Type B pancreatic cell (in vitro differentiated cells): ENCODE data around the gene OMA1. TPM values are rescaled to one million over a fixed set of nuclear protein-coding genes. Genes with fewer than 3 reads are reported as not detected.

ENCODE experiments used
- DNase-seq: peaks from one replicate; pipeline ENCODE4 v3.0.0; 2021; ENCODE audit warnings: mixed read lengths; ENCODE audit not compliant: unreplicated experiment; ENCODE audit errors: extremely low spot score
- H3K27ac Mint-ChIP-seq: 2 replicates; pipeline ENCODE4 v1.8.0; 2021; ENCODE audit warnings: mild to moderate bottlenecking, mixed read lengths
- H3K27me3 Mint-ChIP-seq: 2 replicates; pipeline ENCODE4 v1.8.0; 2021; ENCODE audit warnings: mixed read lengths
- H3K36me3 Mint-ChIP-seq: 2 replicates; pipeline ENCODE4 v1.8.0; 2021; ENCODE audit warnings: mixed read lengths
- H3K4me1 Mint-ChIP-seq: one replicate; pipeline ENCODE4 v1.8.0; 2021; ENCODE audit warnings: mixed read lengths; ENCODE audit not compliant: unreplicated experiment
- H3K4me3 Mint-ChIP-seq: 2 replicates; pipeline ENCODE4 v1.8.0; 2021; ENCODE audit warnings: mild to moderate bottlenecking, mixed read lengths
- H3K9me3 Mint-ChIP-seq: 2 replicates; pipeline ENCODE4 v1.8.0; 2021; ENCODE audit warnings: mixed read lengths
- total RNA-seq: library from RNA; stranded (reverse); gene quantifications from 2 replicates; pipeline ENCODE4 v1.2.1, GENCODE V29; 2021; ENCODE audit warnings: low replicate concordance
- TF ChIP-seq, protein P1 (sequence below): fragments of 200-600 bp; sonication (generic); conservative IDR thresholded peaks from 2 replicates; pipeline ENCODE4 v1.5.0; 2021; ENCODE audit warnings: antibody characterized with exemption, mild to moderate bottlenecking

Gene OMA1
- total RNA-seq, 1 donor from 2014 or later: 22.4 TPM

DNA sequence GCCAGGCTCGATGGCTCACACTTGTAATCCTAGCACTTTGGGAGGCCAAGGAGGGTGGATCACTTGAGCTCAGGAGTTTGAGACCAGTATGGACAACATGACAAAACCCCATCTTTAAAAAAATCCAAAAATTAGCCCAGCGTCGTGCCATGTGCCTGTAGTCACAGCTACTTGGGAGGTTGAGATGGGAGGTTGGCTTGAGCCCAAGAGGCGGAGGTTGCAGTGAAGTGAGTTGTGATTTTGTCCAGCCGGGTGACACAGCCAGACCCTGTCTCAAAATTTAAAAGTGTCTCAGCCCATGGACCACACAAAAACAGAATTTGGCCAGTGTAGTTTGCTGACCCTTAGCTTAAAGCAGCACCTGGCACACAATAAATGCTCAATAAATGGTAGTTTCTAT, 41.9 kb upstream of the OMA1 start:
- no peaks in the 10 kb centered on the region for H3K36me3 Mint-ChIP-seq
- no peak overlapping the region for H3K4me3 Mint-ChIP-seq
- DNase-seq: no peak
- TF ChIP-seq, protein P1, sequence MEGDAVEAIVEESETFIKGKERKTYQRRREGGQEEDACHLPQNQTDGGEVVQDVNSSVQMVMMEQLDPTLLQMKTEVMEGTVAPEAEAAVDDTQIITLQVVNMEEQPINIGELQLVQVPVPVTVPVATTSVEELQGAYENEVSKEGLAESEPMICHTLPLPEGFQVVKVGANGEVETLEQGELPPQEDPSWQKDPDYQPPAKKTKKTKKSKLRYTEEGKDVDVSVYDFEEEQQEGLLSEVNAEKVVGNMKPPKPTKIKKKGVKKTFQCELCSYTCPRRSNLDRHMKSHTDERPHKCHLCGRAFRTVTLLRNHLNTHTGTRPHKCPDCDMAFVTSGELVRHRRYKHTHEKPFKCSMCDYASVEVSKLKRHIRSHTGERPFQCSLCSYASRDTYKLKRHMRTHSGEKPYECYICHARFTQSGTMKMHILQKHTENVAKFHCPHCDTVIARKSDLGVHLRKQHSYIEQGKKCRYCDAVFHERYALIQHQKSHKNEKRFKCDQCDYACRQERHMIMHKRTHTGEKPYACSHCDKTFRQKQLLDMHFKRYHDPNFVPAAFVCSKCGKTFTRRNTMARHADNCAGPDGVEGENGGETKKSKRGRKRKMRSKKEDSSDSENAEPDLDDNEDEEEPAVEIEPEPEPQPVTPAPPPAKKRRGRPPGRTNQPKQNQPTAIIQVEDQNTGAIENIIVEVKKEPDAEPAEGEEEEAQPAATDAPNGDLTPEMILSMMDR: no peak
- H3K9me3 Mint-ChIP-seq: peaks cover 3% of the 10 kb centered on the region
- H3K27ac Mint-ChIP-seq: no peak overlapping the region
- H3K27me3 Mint-ChIP-seq: peaks cover 3% of the 10 kb centered on the region
- peaks cover 14% of the 10 kb centered on the region for H3K4me1 Mint-ChIP-seq

DNA sequence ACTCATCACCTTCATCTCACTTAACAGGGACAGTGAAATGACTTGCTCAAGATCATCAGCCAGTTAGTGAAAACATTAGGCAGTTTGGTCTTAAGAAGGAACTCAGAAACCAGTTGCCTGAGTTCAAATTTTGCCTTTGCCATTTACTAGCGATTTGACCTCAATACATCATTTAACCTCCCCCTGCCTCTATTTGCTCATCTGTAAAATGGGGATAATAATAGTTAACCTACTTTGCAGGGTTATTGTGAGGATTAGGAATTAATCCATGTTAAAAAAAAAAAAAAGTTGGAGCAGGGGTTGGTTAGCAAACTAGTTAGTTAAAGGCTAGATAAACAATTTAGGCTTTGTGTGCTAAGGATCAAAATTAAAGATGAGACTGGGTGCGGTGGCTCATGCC, 41.1 kb upstream of the OMA1 start:
- TF ChIP-seq, protein P1: no peak
- no peak for DNase-seq
- no peaks in the 10 kb centered on the region for H3K36me3 Mint-ChIP-seq
- no peak overlapping the region for H3K27ac Mint-ChIP-seq
- H3K4me3 Mint-ChIP-seq: no peak overlapping the region
- H3K4me1 Mint-ChIP-seq: peaks cover 12% of the 10 kb centered on the region
- H3K27me3 Mint-ChIP-seq: peaks cover 3% of the 10 kb centered on the region
- no peaks in the 10 kb centered on the region for H3K9me3 Mint-ChIP-seq

DNA sequence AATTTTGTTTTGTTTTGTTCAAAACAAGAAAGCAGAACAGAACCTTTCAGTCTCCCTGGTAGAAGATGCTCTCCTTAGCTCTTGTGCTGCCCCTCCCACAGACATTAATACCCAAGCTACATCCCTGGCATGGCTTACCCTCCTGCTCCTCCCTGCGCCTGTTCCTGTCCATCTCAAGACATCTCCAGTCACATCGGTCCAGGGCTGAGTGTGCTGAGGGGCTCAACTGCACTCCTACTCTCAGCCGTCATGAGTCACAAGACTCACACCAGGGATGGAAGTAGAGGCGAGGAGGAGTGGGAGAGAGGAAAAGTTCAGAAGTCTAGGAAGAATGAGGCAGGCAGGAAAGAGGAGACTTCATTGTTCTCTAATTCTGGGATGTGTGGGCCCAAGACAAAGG, 39.7 kb upstream of the OMA1 start:
- Mint-ChIP-seq H3K36me3 (no peaks in the 10 kb centered on the region), H3K27me3 (peaks cover 3% of the 10 kb centered on the region), H3K4me1 (peaks cover 7% of the 10 kb centered on the region), H3K27ac (no peak overlapping the region), H3K9me3 (no peaks in the 10 kb centered on the region), H3K4me3 (no peak overlapping the region)
- no peak for DNase-seq
- TF ChIP-seq, protein P1: no peak

DNA sequence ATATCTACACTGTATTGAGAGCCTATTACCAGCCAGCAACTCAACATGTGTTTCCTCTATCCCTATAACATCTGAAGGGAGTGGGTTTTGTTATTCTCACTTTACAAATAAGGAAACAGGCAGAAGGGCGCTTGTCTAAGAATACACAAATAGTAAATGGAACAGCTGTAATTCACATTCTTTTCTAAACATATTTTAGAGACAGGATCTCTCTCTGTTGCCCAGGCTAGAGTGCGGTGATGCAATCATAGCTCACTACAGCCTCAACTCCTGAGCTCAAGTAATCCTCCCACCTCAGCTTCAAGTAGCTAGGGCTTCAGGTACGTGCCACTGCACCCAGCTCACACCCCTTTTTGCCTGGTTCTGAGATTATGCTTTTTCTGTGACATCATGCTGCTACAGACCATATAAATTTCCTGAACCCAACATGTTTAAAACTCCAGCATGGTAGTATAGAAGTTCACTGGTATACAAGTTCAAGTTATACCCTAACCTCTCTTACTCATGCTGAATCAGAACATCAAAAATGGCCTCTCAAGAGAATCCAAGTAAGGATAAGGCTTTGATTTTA, 39.1 kb upstream of the OMA1 start:
- no peak overlapping the region for H3K4me3 Mint-ChIP-seq
- no peaks in the 10 kb centered on the region for H3K36me3 Mint-ChIP-seq
- no peak for DNase-seq
- H3K4me1 Mint-ChIP-seq: peaks cover 7% of the 10 kb centered on the region
- TF ChIP-seq, protein P1: no peak
- H3K9me3 Mint-ChIP-seq: no peaks in the 10 kb centered on the region
- H3K27me3 Mint-ChIP-seq: peaks cover 3% of the 10 kb centered on the region
- peak overlapping the region; percentile 28 for H3K27ac Mint-ChIP-seq

DNA sequence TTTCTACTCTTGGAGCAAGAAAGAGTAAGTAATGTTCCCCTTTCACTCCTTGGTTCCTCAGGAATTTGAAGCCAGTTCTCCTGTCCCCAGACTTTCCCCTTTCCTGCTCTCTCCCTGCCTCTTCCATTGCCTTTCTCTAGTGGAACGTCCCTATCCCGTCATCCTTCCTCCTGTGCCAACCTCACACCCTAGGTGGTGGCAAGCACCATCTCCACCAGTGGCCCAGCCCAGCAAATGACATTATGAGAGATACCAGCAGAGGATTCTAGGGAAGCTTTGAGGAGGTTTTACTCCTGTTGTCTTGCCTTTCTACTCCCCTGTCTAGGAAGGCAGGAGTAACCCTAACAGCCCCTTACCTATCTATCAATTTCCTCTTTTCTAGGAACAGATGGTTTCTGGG, 38.6 kb upstream of the OMA1 start:
- Mint-ChIP-seq H3K27ac (peak overlapping the region; percentile 28), H3K36me3 (no peaks in the 10 kb centered on the region), H3K4me1 (peaks cover 7% of the 10 kb centered on the region), H3K4me3 (no peak overlapping the region), H3K27me3 (peaks cover 3% of the 10 kb centered on the region), H3K9me3 (no peaks in the 10 kb centered on the region)
- TF ChIP-seq, protein P1: no peak
- no peak for DNase-seq
